GM12878 (cell line): ENCODE measurements around the gene TRPM3. TPM values are rescaled to one million over a fixed set of nuclear protein-coding genes. Genes with fewer than 3 reads are reported as not detected.

ENCODE experiments used
- ATAC-seq: fragments of 200-7000 bp; cut with Tn5 transposase; 3 replicates; pipeline ENCODE4 v1.9.1; 2020; ENCODE audit warnings: mild to moderate bottlenecking, moderate library complexity
- BruUV-seq: library from RNA; stranded (reverse); fragments of 400-500 nt; replicated peaks from 2 replicates; lab custom pipeline; 2021; lab: Mats Ljungman, UMichigan
- CTCF ChIA-PET: fragments of 300-600 bp; sonication (Branson Sonifier 250); formaldehyde crosslinking; extraction: SDS; loops from one replicate; lab custom pipeline; 2021; ENCODE audit warnings: inconsistent platforms; lab: Yijun Ruan, JAX
- POLR2A ChIA-PET: fragments of 350-600 bp; formaldehyde crosslinking; extraction: SDS; loops from one replicate; lab custom pipeline; 2021; ENCODE audit warnings: inconsistent platforms; lab: Charles Lee
- RAD21 ChIA-PET: fragments of 300-600 bp; sonication (Branson Sonifier 250); formaldehyde crosslinking; loops from one replicate; lab custom pipeline; 2023; ENCODE audit warnings: antibody characterized with exemption; ENCODE audit not compliant: unreplicated experiment; lab: Charles Lee
- SMC1A ChIA-PET: fragments of 300-600 bp; sonication (Branson Sonifier 250); formaldehyde crosslinking; loops from one replicate; lab custom pipeline; 2023; ENCODE audit not compliant: unreplicated experiment, uncharacterized antibody; lab: Charles Lee
- DNase-seq: peaks from one replicate; pipeline ENCODE4 v3.0.0-alpha.2; 2011; ENCODE audit warnings: low read depth, low spot score
- FAIRE-seq: peaks from 3 replicates; lab custom pipeline; 2011; peaks lifted over from hg19 to GRCh38; lab: Jason Lieb, UNC
- H2AFZ ChIP-seq: 2 replicates; pipeline ENCODE4 v1.6.0; 2011; ENCODE audit warnings: low read depth, low read length, control low read depth; ENCODE audit not compliant: control insufficient read depth
- H3K27ac ChIP-seq: 2 replicates; pipeline ENCODE4 v1.5.1; 2011; ENCODE audit warnings: control low read depth; ENCODE audit not compliant: control insufficient read depth, insufficient read depth
- H3K27me3 ChIP-seq, 2 experiments: replicated peaks in 1 of 2; 2 replicates each; pipeline versions ENCODE4 v1.6.0 to v1.6.1; 2011; ENCODE audit warnings: low read length in 1 of 2; ENCODE audit not compliant: control insufficient read depth in 2 of 2, insufficient read depth in 2 of 2
- H3K36me3 ChIP-seq, 2 experiments: 2 replicates each; pipeline ENCODE4 v1.5.1; 2011; ENCODE audit warnings: low read length in 1 of 2; ENCODE audit not compliant: control insufficient read depth in 2 of 2, insufficient read depth in 2 of 2
- H3K4me1 ChIP-seq: 2 replicates; pipeline ENCODE4 v1.6.1; 2011; ENCODE audit warnings: mild to moderate bottlenecking, low read length, moderate library complexity, mixed read lengths; ENCODE audit not compliant: control insufficient read depth, insufficient read depth
- H3K4me2 ChIP-seq: 2 replicates; pipeline ENCODE4 v1.6.0; 2011; ENCODE audit warnings: control low read depth; ENCODE audit not compliant: control insufficient read depth, insufficient read depth
- H3K4me3 ChIP-seq: fragments of 200-600 bp; sonication (generic); 2 replicates; pipeline ENCODE4 v1.5.1; 2016
- H3K79me2 ChIP-seq: 2 replicates; pipeline ENCODE4 v1.6.0; 2011; ENCODE audit warnings: low read length; ENCODE audit not compliant: control insufficient read depth, insufficient read depth
- H3K9ac ChIP-seq: 2 replicates; pipeline ENCODE4 v1.8.0; 2011; ENCODE audit warnings: low read length, control low read depth, mixed read lengths; ENCODE audit not compliant: control insufficient read depth, insufficient read depth
- H3K9me3 ChIP-seq: replicated peaks from 3 replicates; pipeline ENCODE4 v1.5.1; 2011; ENCODE audit warnings: mild to moderate bottlenecking, low read length; ENCODE audit not compliant: control insufficient read depth, insufficient read depth
- H4K20me1 ChIP-seq: 2 replicates; pipeline ENCODE4 v1.6.0; 2011; ENCODE audit not compliant: control insufficient read depth, insufficient read depth
- EED ChIP-seq: sonication (generic); IDR thresholded peaks from 2 replicates; pipeline ENCODE4 v1.6.1; 2016; ENCODE audit warnings: antibody characterized with exemption, low read depth
- ESRRA ChIP-seq: IDR thresholded peaks from 2 replicates; pipeline ENCODE4 v1.6.1; 2012; ENCODE audit warnings: mild to moderate bottlenecking, low read length, improper control_type of control experiment
- HDAC2 ChIP-seq: fragments of 200-600 bp; sonication (generic); IDR thresholded peaks from 2 replicates; pipeline ENCODE4 v1.6.1; 2017
- IKZF1 ChIP-seq: fragments of 450-650 bp; conservative IDR thresholded peaks from 2 replicates; pipeline ENCODE4 v1.6.1; 2017; ENCODE audit warnings: antibody characterized with exemption, mild to moderate bottlenecking
- KAT2A ChIP-seq: conservative IDR thresholded peaks from 2 replicates; pipeline ENCODE4 v1.6.1; 2011; ENCODE audit warnings: low read depth, low read length; ENCODE audit not compliant: control insufficient read depth
- KDM1A ChIP-seq: fragments of 200-600 bp; sonication (generic); IDR thresholded peaks from 2 replicates; pipeline ENCODE4 v1.6.1; 2016; ENCODE audit warnings: borderline replicate concordance
- KLF5 ChIP-seq: fragments of 450-650 bp; IDR thresholded peaks from 2 replicates; pipeline ENCODE4 v1.6.1; 2014; ENCODE audit warnings: mild to moderate bottlenecking; ENCODE audit not compliant: partially characterized antibody
- MEF2B ChIP-seq: fragments of 450-650 bp; IDR thresholded peaks from 2 replicates; pipeline ENCODE4 v1.6.1; 2018; ENCODE audit warnings: mild to moderate bottlenecking, moderate library complexity; ENCODE audit not compliant: partially characterized antibody, poor library complexity, severe bottlenecking
- PAX8 ChIP-seq: fragments of 450-650 bp; IDR thresholded peaks from 2 replicates; pipeline ENCODE4 v1.6.1; 2017; ENCODE audit warnings: mild to moderate bottlenecking, moderate library complexity
- RELA ChIP-seq: fragments of 450-650 bp; IDR thresholded peaks from 2 replicates; pipeline ENCODE4 v1.8.0; 2014; ENCODE audit warnings: borderline replicate concordance; ENCODE audit not compliant: partially characterized antibody
- SRF ChIP-seq, 2 experiments: IDR thresholded peaks; 2 replicates each; pipeline ENCODE4 v1.6.1; 2011; ENCODE audit warnings: low read depth in 2 of 2, low read length in 2 of 2, mild to moderate bottlenecking in 1 of 2, moderate library complexity in 1 of 2
- SUZ12 ChIP-seq: fragments of 200-600 bp; sonication (generic); IDR thresholded peaks from one replicate; pipeline ENCODE4 v1.6.1; 2018; ENCODE audit warnings: antibody characterized with exemption, mild to moderate bottlenecking; ENCODE audit not compliant: unreplicated experiment
- YY1 ChIP-seq: IDR thresholded peaks from 2 replicates; pipeline ENCODE4 v1.6.1; 2011; ENCODE audit warnings: low read depth, mild to moderate bottlenecking, low read length
- WGBS: methylation state at CpG from one replicate; pipeline ENCODE4 v1.1.6; 2016; ENCODE audit warnings: low lambda C conversion rate; ENCODE audit not compliant: insufficient replicate concordance, insufficient coverage; ENCODE audit errors: missing lambda C conversion rate; 5-methylcytosine and 5-hydroxymethylcytosine counted together
- in situ Hi-C: fragments of 300-500 bp; cut with MboI; formaldehyde crosslinking; loops from 9 replicates; pipeline ENCODE4 v1.14.3; 2018; ENCODE audit warnings: mixed read lengths
- intact Hi-C: fragments of 100-400 bp; cut with micrococcal nuclease; formaldehyde crosslinking; loops from one replicate; pipeline ENCODE4 v1.14.2; 2022; ENCODE audit not compliant: unreplicated experiment
- polyA plus RNA-seq, 11 experiments: library from polyadenylated mRNA; depleted of rRNA in 4 of 11; unstranded in 6 of 11; stranded (reverse) in 5 of 11; fragments of >200 nt; fragmentation: Nextera tagmentation in 4 of 11; fragmentation: Illumina TruSeq in 1 of 11; extraction: Ambion mirVana in 4 of 11; extraction: Trizol in 1 of 11; gene quantifications; 1 replicate in 1 of 11; 2 replicates in 10 of 11; pipeline versions ENCODE4 v1.2.1 to v1.2.3, GENCODE V29; 2011 to 2016; ENCODE audit warnings: inconsistent platforms in 2 of 11, missing spikeins in 2 of 11, low read depth in 1 of 11
- total RNA-seq, 4 experiments: library from RNA; depleted of rRNA in 3 of 4; stranded (reverse); fragments of >200 nt in 3 of 4; fragmentation: Illumina TruSeq in 1 of 4; extraction: Trizol in 1 of 4; gene quantifications; 2 replicates each; pipeline versions ENCODE4 v1.2.1 to v1.2.3, GENCODE V29; 2013 to 2021
- TF ChIP-seq, protein P1 (sequence below): IDR thresholded peaks from 2 replicates; pipeline ENCODE4 v1.6.1; 2011; ENCODE audit warnings: borderline replicate concordance, low read depth, mild to moderate bottlenecking, moderate library complexity, low read length; ENCODE audit not compliant: insufficient read depth, poor library complexity, severe bottlenecking
- TF ChIP-seq, protein P2 (sequence below): fragments of 450-650 bp; IDR thresholded peaks from 2 replicates; pipeline ENCODE4 v1.6.1; 2018; ENCODE audit warnings: borderline replicate concordance, mild to moderate bottlenecking; ENCODE audit not compliant: partially characterized antibody

Gene TRPM3
- total and polyA plus RNA-seq, 10 of the 15 experiments (the other 5 are each of a cell fraction or from before 2014, with no cell fraction given), result not detected

- TF ChIP-seq, protein P1, sequence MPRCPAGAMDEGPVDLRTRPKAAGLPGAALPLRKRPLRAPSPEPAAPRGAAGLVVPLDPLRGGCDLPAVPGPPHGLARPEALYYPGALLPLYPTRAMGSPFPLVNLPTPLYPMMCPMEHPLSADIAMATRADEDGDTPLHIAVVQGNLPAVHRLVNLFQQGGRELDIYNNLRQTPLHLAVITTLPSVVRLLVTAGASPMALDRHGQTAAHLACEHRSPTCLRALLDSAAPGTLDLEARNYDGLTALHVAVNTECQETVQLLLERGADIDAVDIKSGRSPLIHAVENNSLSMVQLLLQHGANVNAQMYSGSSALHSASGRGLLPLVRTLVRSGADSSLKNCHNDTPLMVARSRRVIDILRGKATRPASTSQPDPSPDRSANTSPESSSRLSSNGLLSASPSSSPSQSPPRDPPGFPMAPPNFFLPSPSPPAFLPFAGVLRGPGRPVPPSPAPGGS, result no peak
- no peak for TF ChIP-seq RELA
- TF ChIP-seq, all 136 proteins: peak for 3
Observed at GRCh38 chr9:71001780-71002386, 119.5 kb downstream of the TRPM3 start (continued).

DNA sequence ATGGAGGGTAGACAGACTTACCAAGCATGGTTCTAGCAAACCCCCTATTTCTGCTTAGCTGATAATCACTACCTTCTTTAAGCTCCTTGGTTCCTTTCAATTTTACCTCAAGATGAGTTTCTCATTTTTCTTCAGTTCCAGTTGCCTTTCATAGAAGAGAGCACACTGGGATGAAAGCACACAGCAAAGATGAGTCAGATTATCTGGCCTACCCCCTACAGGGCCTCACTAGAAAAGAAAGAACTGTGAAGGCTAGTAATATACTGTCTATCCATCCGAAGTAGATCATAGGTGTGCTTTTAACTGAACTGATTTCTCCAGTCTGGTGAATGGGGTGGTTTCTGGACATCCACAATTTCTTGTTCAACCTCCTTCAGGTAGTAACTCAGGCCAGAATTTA lies 122.5 kb downstream of the TRPM3 start:
- Histone ChIP-seq H3K36me3 (no peaks in the 10 kb centered on the region), H3K79me2 (no peaks in the 10 kb centered on the region), H3K27me3 (no peaks in the 10 kb centered on the region), H4K20me1 (no peaks in the 10 kb centered on the region), H3K9ac (no peak overlapping the region), H3K4me1 (no peaks in the 10 kb centered on the region), H3K27ac (no peak overlapping the region), H3K9me3 (no peaks in the 10 kb centered on the region), H3K4me2 (no peak overlapping the region), H3K4me3 (no peak overlapping the region), H2AFZ (no peak overlapping the region)
- WGBS, result 0% methylated on average over 1 of the region's 1 CpG
- BruUV-seq, result no TSS peak
- intact Hi-C loops, result no loop called here
- FAIRE-seq (no peak), DNase-seq (no peak), ATAC-seq (no peak)
- ChIA-PET CTCF (interaction anchor here (0.7 kb wide), 1 partner anchor 360 kb away, joined by 3 read pairs; no protein-coding TSS in a partner anchor), SMC1A (no interaction called here), RAD21 (no interaction called here), POLR2A (no interaction called here)
- TF ChIP-seq, protein P2, sequence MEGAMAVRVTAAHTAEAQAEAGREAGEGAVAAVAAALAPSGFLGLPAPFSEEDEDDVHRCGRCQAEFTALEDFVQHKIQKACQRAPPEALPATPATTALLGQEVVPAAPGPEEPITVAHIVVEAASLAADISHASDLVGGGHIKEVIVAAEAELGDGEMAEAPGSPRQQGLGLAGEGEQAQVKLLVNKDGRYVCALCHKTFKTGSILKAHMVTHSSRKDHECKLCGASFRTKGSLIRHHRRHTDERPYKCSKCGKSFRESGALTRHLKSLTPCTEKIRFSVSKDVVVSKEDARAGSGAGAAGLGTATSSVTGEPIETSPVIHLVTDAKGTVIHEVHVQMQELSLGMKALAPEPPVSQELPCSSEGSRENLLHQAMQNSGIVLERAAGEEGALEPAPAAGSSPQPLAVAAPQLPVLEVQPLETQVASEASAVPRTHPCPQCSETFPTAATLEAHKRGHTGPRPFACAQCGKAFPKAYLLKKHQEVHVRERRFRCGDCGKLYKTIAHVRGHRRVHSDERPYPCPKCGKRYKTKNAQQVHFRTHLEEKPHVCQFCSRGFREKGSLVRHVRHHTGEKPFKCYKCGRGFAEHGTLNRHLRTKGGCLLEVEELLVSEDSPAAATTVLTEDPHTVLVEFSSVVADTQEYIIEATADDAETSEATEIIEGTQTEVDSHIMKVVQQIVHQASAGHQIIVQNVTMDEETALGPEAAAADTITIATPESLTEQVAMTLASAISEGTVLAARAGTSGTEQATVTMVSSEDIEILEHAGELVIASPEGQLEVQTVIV, result no peak
- TF ChIP-seq PAX8 (no peak), ESRRA (no peak), EED (no peak), KDM1A (no peak), YY1 (no peak), KAT2A (no peak), IKZF1 (no peak), SUZ12 (no peak), SRF (IDR thresholded peaks at IDR 0.05; ENCODE audit: low read depth in 2 of 2, low read length in 2 of 2) (no peak), KLF5 (no peak), HDAC2 (no peak), MEF2B (no peak)
- in situ Hi-C loops, result no loop called here
